Upper lobe of right lung (tissue), 1 donor: ENCODE results near the gene WNK2. TPM values are rescaled to one million over a fixed set of nuclear protein-coding genes. Genes with fewer than 3 reads are reported as not detected.
A peak's percentile ranks its signal among the peaks of the same experiment; 100 is the strongest.

ENCODE experiments used
- ATAC-seq: fragments of 200-7000 bp; cut with Tn5 transposase; one replicate; pipeline ENCODE4 v1.9.1; 2020; ENCODE audit warnings: mild to moderate bottlenecking, moderate library complexity
- DNase-seq: peaks from one replicate; pipeline ENCODE4 v3.0.0-alpha.2; 2020
- H3K27ac ChIP-seq: fragments of 200-600 bp; one replicate; pipeline ENCODE4 v1.8.0; 2022
- H3K27me3 ChIP-seq: fragments of 200-600 bp; one replicate; pipeline ENCODE4 v1.8.0; 2022; ENCODE audit warnings: mild to moderate bottlenecking
- H3K36me3 ChIP-seq: fragments of 200-600 bp; one replicate; pipeline ENCODE4 v1.8.0; 2022
- H3K4me1 ChIP-seq: fragments of 200-600 bp; one replicate; pipeline ENCODE4 v1.8.0; 2022
- H3K4me3 ChIP-seq: fragments of 200-600 bp; one replicate; pipeline ENCODE4 v1.8.0; 2022; ENCODE audit warnings: mild to moderate bottlenecking
- H3K9me3 ChIP-seq: fragments of 200-600 bp; one replicate; pipeline ENCODE4 v1.8.0; 2022
- intact Hi-C: fragments of 100-400 bp; cut with DNase I; formaldehyde crosslinking; loops from one replicate; pipeline ENCODE4 v1.11.0; 2022
- total RNA-seq: library from RNA; stranded (reverse); fragmentation: NEBNext Ultra II Directional; extraction: Animal tissue kit (Norgen Biotek cat#: 25700); gene quantifications from one replicate; pipeline ENCODE4 v1.2.1, GENCODE V29; 2021
- TF ChIP-seq, protein P1 (sequence below): fragments of 200-600 bp; IDR thresholded peaks from one replicate; pipeline ENCODE4 v1.8.0; 2022; ENCODE audit warnings: antibody characterized with exemption
- donor health status: DM: no; HTN: yes; CAD: no; lungs with severe emphysema.

WNK2 gene
- total RNA-seq, 1 donor from 2014 or later: 0.35 TPM

GRCh38 chr9:93193388-93194220 is 9.7 kb downstream of the WNK2 start:
- DNase-seq: no peak
- no peaks in the 10 kb centered on the region for H3K36me3 ChIP-seq
- TF ChIP-seq, protein P1, sequence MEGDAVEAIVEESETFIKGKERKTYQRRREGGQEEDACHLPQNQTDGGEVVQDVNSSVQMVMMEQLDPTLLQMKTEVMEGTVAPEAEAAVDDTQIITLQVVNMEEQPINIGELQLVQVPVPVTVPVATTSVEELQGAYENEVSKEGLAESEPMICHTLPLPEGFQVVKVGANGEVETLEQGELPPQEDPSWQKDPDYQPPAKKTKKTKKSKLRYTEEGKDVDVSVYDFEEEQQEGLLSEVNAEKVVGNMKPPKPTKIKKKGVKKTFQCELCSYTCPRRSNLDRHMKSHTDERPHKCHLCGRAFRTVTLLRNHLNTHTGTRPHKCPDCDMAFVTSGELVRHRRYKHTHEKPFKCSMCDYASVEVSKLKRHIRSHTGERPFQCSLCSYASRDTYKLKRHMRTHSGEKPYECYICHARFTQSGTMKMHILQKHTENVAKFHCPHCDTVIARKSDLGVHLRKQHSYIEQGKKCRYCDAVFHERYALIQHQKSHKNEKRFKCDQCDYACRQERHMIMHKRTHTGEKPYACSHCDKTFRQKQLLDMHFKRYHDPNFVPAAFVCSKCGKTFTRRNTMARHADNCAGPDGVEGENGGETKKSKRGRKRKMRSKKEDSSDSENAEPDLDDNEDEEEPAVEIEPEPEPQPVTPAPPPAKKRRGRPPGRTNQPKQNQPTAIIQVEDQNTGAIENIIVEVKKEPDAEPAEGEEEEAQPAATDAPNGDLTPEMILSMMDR: no peak
- no peak overlapping the region for H3K4me3 ChIP-seq
- ATAC-seq: peak; percentile 43
- H3K27me3 ChIP-seq: no peaks in the 10 kb centered on the region
- no peaks in the 10 kb centered on the region for H3K4me1 ChIP-seq
- no peak overlapping the region for H3K27ac ChIP-seq
- intact Hi-C loops: no loop called here
- no peaks in the 10 kb centered on the region for H3K9me3 ChIP-seq

GRCh38 chr9:93194221-93194625 is 10.3 kb downstream of the WNK2 start:
- no peaks in the 10 kb centered on the region for H3K4me1 ChIP-seq
- no peaks in the 10 kb centered on the region for H3K36me3 ChIP-seq
- intact Hi-C loops: no loop called here
- DNase-seq: no peak
- H3K9me3 ChIP-seq: no peaks in the 10 kb centered on the region
- no peak overlapping the region for H3K4me3 ChIP-seq
- TF ChIP-seq, protein P1: no peak
- H3K27ac ChIP-seq: no peak overlapping the region
- ATAC-seq: no peak
- no peaks in the 10 kb centered on the region for H3K27me3 ChIP-seq

DNA sequence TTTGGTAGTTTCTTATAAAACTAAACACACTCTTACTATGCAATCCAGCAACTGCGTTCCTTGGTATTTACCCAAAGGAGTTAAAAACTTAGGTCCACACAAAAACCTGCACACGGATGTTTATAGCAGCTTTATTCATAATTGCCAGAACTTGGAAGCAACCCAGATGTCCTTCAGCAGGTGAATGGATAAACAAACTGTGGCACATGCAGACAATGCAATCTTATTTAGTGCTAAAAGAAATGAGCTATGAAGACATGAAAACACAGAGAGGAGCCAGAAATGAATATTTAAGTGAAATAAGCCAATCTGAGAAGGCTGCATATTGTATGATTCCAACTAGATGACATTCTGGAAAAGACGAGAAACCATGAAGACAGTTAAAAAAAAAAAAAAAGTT is 10.7 kb downstream of the WNK2 start:
- ATAC-seq: no peak
- H3K4me1 ChIP-seq: no peaks in the 10 kb centered on the region
- intact Hi-C loops: no loop called here

DNA sequence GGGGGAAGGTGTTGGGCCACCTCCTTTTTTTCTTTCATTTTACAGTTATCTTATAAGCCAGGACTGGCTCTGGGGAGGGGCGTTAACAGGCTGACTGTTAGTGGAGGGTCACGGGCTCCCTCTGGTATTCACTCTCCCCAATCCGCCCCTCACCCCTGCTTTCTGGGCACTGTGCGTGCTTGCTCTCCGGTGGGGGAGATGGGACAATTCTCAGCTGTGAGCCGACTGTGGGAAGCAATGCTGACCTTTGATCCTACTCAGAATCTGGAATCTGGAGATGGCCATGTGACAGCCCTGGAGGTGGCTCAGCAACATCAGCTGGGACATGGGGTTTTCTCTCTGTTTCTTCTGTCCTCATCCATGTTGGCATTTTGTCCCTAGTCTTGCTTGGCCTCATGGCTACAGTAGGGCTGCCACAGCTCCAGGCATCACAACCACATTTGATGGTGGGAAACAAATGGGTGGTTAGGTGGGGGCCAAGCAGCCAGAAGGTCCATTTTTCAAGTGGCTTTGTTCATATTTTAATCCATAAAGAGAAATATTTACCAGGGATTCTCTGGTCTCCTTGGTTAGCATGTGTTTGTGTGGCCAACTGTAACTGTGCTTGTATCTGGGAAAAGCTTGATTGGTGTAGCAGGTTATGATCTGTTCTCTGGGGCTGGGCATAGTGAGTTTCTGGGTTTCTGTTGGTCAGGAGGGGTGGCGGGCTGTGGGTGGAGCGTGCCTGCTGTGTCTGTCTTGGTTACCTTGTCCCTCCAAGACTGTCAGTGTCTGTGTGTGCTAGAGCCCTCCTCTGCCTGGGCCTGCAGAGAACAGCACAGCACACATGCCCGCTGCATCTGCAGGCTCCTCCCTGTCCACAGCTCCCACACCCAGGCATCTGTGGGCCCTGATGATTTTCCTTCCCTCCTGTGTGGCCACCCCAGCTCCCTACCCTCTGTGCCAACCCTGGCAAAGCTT is 12.4 kb downstream of the WNK2 start:
- no peaks in the 10 kb centered on the region for H3K36me3 ChIP-seq
- no peaks in the 10 kb centered on the region for H3K27me3 ChIP-seq
- H3K4me1 ChIP-seq: no peaks in the 10 kb centered on the region
- H3K27ac ChIP-seq: no peak overlapping the region
- no peak overlapping the region for H3K4me3 ChIP-seq
- no peak for ATAC-seq
- intact Hi-C loops: no loop called here
- TF ChIP-seq, protein P1: no peak
- no peaks in the 10 kb centered on the region for H3K9me3 ChIP-seq
- no peak for DNase-seq

More for the DNA sequence above, 10.7 kb downstream of the WNK2 start:
- TF ChIP-seq, protein P1: no peak
- no peak overlapping the region for H3K27ac ChIP-seq
- H3K36me3 ChIP-seq: no peaks in the 10 kb centered on the region
- no peak overlapping the region for H3K4me3 ChIP-seq
- no peak for DNase-seq
- no peaks in the 10 kb centered on the region for H3K9me3 ChIP-seq
- H3K27me3 ChIP-seq: no peaks in the 10 kb centered on the region

DNA sequence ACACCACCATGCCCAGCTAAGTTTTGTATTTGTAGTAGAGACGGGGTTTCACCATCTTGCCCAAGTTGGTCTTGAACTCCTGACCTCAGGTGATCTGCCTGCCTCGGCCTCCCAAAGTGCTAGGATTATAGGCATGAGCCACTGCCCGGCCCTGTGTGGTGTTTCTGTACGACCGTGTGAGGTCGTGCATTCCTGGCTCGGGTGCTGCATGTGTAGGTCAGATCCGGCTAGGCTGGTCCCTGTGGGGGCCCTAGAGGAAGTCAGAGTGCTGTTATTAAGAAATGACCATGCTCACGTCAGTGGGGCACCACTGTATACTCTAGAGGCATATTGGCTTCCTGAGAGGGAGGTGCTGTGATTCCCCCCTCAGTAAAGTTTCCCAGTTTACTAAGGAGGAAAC is 13.7 kb downstream of the WNK2 start:
- no peaks in the 10 kb centered on the region for H3K27me3 ChIP-seq
- ATAC-seq (no peak), DNase-seq (no peak)
- TF ChIP-seq, protein P1: no peak
- H3K9me3 ChIP-seq: no peaks in the 10 kb centered on the region
- H3K4me3 ChIP-seq: no peak overlapping the region
- no peak overlapping the region for H3K27ac ChIP-seq
- no peaks in the 10 kb centered on the region for H3K36me3 ChIP-seq
- H3K4me1 ChIP-seq: no peaks in the 10 kb centered on the region
- intact Hi-C loops: no loop called here
